Lung (tissue), 12 donors: ENCODE results near the gene EPHB2. TPM values are rescaled to one million over a fixed set of nuclear protein-coding genes. Genes with fewer than 3 reads are reported as not detected.

Experiments
- ATAC-seq: fragments of 200-7000 bp; cut with Tn5 transposase; one replicate; pipeline ENCODE4 v1.9.1; 2020; ENCODE audit warnings: moderate number of reproducible peaks; ENCODE audit not compliant: insufficient read depth, low FRiP score
- DNase-seq, 3 donors: peaks; one replicate each; pipeline ENCODE4 v3.0.0-alpha.2; 2013 to 2017
- H3K27ac ChIP-seq, 2 donors: one replicate each; pipeline ENCODE4 v1.5.1; 2013; ENCODE audit warnings: mild to moderate bottlenecking in 2 of 2, moderate library complexity in 2 of 2, control low read depth in 1 of 2, inconsistent platforms in 1 of 2, low read depth in 1 of 2, low read length in 1 of 2
- H3K27me3 ChIP-seq, 3 donors: one replicate each; pipeline ENCODE4 v1.5.1; 2013; ENCODE audit warnings: low read length in 2 of 3; ENCODE audit not compliant: control insufficient read depth in 3 of 3, insufficient read depth in 3 of 3
- H3K36me3 ChIP-seq, 4 donors: one replicate each; pipeline ENCODE4 v1.5.1; 2013; ENCODE audit warnings: low read length in 4 of 4, mild to moderate bottlenecking in 1 of 4, moderate library complexity in 1 of 4; ENCODE audit not compliant: control insufficient read depth in 4 of 4, insufficient read depth in 4 of 4
- H3K4me1 ChIP-seq, 5 donors: one replicate each; pipeline ENCODE4 v1.5.1; 2013; ENCODE audit warnings: low read length in 5 of 5, mild to moderate bottlenecking in 2 of 5, moderate library complexity in 1 of 5; ENCODE audit not compliant: control insufficient read depth in 5 of 5, insufficient read depth in 5 of 5
- H3K4me3 ChIP-seq: one replicate; pipeline ENCODE4 v1.5.1; 2013; ENCODE audit warnings: mild to moderate bottlenecking, control low read depth, moderate library complexity
- H3K9ac ChIP-seq, 2 donors: one replicate each; pipeline ENCODE4 v1.5.1; 2013; ENCODE audit warnings: low read length in 2 of 2, control low read depth in 1 of 2; ENCODE audit not compliant: insufficient read depth in 1 of 2
- H3K9me3 ChIP-seq, 4 donors: one replicate each; pipeline ENCODE4 v1.5.1; 2013; ENCODE audit warnings: low read length in 3 of 4, mild to moderate bottlenecking in 1 of 4, moderate library complexity in 1 of 4; ENCODE audit not compliant: control insufficient read depth in 4 of 4, insufficient read depth in 3 of 4
- WGBS, 2 donors: extraction: QIAGEN DNeasy Blood & Tissue Kit; methylation state at CpG; one replicate each; pipeline ENCODE4 v1.1.7; 2013; 5-methylcytosine and 5-hydroxymethylcytosine counted together
- polyA plus RNA-seq, 2 donors: library from polyadenylated mRNA; stranded (reverse); fragments of 200-250 nt; gene quantifications; one replicate each; pipeline ENCODE4 v1.2.1, GENCODE V29; 2013
- total RNA-seq, 2 donors: library from RNA; depleted of rRNA in 1 of 2; stranded (reverse); fragments of >200 nt in 1 of 2; gene quantifications; one replicate each; pipeline ENCODE4 v1.2.1, GENCODE V29; 2014 to 2021
- TF ChIP-seq, protein P1 (sequence below): IDR thresholded peaks from 2 replicates; pipeline ENCODE4 v1.5.1; 2012; ENCODE audit warnings: mild to moderate bottlenecking; ENCODE audit errors: control extremely low read depth, extremely low read depth
- donor health status: control.
- donor health status: control.
- donor health status: Bipolar disorder and iron deficiency.
- donor health status: healthy.
- donor health status: DM: yes; HTN: yes; CAD: no.

EPHB2 gene
- total and polyA plus RNA-seq, 4 donors, result 1.2 to 8.5 (median 5.8) TPM

DNA sequence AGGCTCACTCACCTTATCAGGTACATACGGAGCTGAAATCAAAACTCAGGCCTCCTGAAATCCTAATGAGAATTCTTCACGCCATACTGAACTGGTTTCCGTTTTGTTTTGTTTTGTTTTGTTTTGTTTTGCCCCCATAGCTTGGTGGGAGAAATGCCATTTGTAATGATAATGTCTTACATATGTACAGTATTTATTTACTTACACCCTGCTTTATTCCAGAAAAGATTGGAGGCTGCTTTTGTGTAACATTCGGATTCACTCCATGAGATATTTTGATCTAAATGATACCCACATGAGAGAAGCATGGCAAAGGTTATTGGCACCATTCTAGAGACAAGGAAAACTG, 84.7 kb downstream of the EPHB2 start:
- H3K27ac ChIP-seq, result no peak overlapping the region
- H3K4me3 ChIP-seq, result no peak overlapping the region
- ATAC-seq (no peak), DNase-seq (no peak)
- H3K9me3 ChIP-seq, result no peaks in the 10 kb centered on the region
- WGBS, 2 donors, result 82 to 83% methylated on average over 4 of the region's 4 CpGs
- TF ChIP-seq, protein P1, sequence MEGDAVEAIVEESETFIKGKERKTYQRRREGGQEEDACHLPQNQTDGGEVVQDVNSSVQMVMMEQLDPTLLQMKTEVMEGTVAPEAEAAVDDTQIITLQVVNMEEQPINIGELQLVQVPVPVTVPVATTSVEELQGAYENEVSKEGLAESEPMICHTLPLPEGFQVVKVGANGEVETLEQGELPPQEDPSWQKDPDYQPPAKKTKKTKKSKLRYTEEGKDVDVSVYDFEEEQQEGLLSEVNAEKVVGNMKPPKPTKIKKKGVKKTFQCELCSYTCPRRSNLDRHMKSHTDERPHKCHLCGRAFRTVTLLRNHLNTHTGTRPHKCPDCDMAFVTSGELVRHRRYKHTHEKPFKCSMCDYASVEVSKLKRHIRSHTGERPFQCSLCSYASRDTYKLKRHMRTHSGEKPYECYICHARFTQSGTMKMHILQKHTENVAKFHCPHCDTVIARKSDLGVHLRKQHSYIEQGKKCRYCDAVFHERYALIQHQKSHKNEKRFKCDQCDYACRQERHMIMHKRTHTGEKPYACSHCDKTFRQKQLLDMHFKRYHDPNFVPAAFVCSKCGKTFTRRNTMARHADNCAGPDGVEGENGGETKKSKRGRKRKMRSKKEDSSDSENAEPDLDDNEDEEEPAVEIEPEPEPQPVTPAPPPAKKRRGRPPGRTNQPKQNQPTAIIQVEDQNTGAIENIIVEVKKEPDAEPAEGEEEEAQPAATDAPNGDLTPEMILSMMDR, result no peak
- no peak overlapping the region for H3K9ac ChIP-seq
- H3K27me3 ChIP-seq, result no peaks in the 10 kb centered on the region
- H3K36me3 ChIP-seq, result peaks cover 0 to 5% (median 0%) of the 10 kb centered on the region in 4 donors
- peaks cover 0 to 35% (median 15%) of the 10 kb centered on the region in 5 donors for H3K4me1 ChIP-seq

DNA sequence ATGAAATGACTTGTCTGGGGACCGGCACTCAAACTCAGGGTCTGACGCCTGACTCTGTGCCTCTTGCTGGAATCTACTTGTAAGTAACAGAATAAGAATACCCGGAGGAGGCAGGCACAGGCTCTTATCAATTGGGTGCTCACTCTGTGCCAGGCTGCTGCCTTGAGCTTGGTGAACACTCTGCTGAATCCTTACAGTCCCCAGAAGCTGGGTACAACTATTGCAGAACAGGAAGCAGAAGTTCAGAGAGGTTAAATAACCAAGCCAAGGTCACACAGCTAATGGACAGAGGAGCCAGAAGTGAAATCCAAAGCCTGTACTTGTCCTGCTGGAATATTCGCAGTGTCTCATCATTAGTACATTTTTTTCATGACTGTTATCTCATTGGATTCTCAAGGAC, 86.0 kb downstream of the EPHB2 start:
- Histone ChIP-seq H3K27ac (no peak overlapping the region), H3K4me1 (peaks cover 0 to 34% (median 12%) of the 10 kb centered on the region in 5 donors), H3K27me3 (no peaks in the 10 kb centered on the region), H3K36me3 (peaks cover 0 to 5% (median 0%) of the 10 kb centered on the region in 4 donors), H3K9me3 (no peaks in the 10 kb centered on the region), H3K9ac (no peak overlapping the region), H3K4me3 (no peak overlapping the region)
- DNase-seq (no peak), ATAC-seq (no peak)
- TF ChIP-seq, protein P1, result no peak
- 78 to 91% methylated on average over 4 of the region's 4 CpGs for WGBS, 2 donors

DNA sequence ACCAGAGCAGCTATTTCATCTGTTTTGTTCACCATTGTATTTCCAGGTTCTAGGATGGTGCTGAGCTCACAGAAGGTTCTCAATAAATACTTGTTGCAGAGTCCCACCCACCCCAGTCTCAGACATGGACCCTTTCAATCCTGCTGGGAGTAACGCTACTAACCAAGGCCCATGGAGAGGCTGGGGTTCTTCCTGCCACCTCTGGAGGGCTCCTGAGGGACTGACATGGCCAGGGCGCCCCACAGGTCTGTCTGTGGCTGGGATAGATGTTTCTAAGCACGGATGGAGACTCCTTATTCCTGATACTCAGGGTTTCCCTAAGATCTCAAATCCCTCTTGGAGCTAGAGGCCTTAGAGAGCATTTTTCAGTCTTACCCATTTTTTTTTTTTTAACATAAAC, 87.4 kb downstream of the EPHB2 start:
- Histone ChIP-seq H3K27me3 (no peaks in the 10 kb centered on the region), H3K36me3 (peaks cover 0 to 5% (median 0%) of the 10 kb centered on the region in 4 donors), H3K27ac (no peak overlapping the region), H3K9me3 (no peaks in the 10 kb centered on the region), H3K4me1 (peaks cover 0 to 28% (median 12%) of the 10 kb centered on the region in 5 donors), H3K9ac (no peak overlapping the region), H3K4me3 (no peak overlapping the region)
- ATAC-seq (no peak), DNase-seq (no peak)
- WGBS, 2 donors, result 73 to 77% methylated on average over 3 of the region's 3 CpGs
- TF ChIP-seq, protein P1, result no peak

DNA sequence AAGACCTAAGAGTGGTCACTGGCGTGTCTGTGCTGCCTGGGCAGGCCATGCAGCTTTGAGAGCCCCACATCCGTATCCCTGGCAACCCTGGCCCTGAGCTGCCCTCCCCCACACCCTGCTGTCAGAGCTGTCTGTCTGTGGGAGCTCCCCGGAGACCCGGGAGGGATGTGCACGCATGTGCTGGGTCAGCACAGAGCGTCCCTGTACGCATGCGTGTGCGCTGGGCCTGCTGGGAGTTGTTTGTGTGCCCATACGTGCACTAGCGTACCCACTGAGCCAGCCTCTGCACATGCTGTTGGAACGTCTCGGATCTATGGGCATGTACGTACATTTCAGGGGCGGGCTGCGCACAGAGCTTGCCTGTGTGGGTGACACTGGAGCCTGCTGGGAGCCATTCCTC, 89.3 kb downstream of the EPHB2 start:
- ATAC-seq, result no peak
- H3K9ac ChIP-seq, result no peak overlapping the region
- H3K36me3 ChIP-seq, result peaks cover 0 to 5% (median 0%) of the 10 kb centered on the region in 4 donors
- peaks cover 0 to 20% (median 5%) of the 10 kb centered on the region in 5 donors for H3K4me1 ChIP-seq
- no peak for DNase-seq
- no peaks in the 10 kb centered on the region for H3K9me3 ChIP-seq
- H3K4me3 ChIP-seq, result no peak overlapping the region
- H3K27ac ChIP-seq, result no peak overlapping the region
- TF ChIP-seq, protein P1, result no peak
- 87 to 90% methylated on average over 16 of the region's 16 CpGs for WGBS, 2 donors
- no peaks in the 10 kb centered on the region for H3K27me3 ChIP-seq
